Heart left ventricle (tissue), 16 donors: Measurements from ENCODE around the gene OR13C2. TPM values are rescaled to one million over a fixed set of nuclear protein-coding genes. Genes with fewer than 3 reads are reported as not detected.
A peak's percentile ranks its signal among the peaks of the same experiment; 100 is the strongest.
"Not testable (repeated sequence)": the region's sequence is repeated elsewhere in the genome, so short reads cannot be mapped to it uniquely, and the experiment has no call there.

Experiments
- ATAC-seq, 4 donors: fragments of 200-7000 bp; cut with Tn5 transposase; one replicate each; pipeline ENCODE4 v1.9.1; 2020 to 2022; ENCODE audit warnings: moderate library complexity in 4 of 4, mild to moderate bottlenecking in 3 of 4, moderate number of reproducible peaks in 1 of 4
- DNase-seq, 5 donors: peaks; one replicate each; pipeline ENCODE4 v3.0.0-alpha.2; 2020
- H3K27ac ChIP-seq, 12 donors: fragments of 200-600 bp; sonication (generic) in 4 of 12; one replicate each; pipeline versions ENCODE4 v1.5.0 to v1.8.0; 2016 to 2022; ENCODE audit warnings: mild to moderate bottlenecking in 2 of 12
- H3K27me3 ChIP-seq, 9 donors: fragments of 200-600 bp; sonication (generic) in 2 of 9; one replicate each; pipeline versions ENCODE4 v1.5.1 to v1.8.0; 2016 to 2022; ENCODE audit warnings: mild to moderate bottlenecking in 3 of 9
- H3K36me3 ChIP-seq, 9 donors: fragments of 200-600 bp; sonication (generic) in 2 of 9; one replicate each; pipeline versions ENCODE4 v1.5.0 to v1.8.0; 2018 to 2022; ENCODE audit warnings: mild to moderate bottlenecking in 2 of 9
- H3K4me1 ChIP-seq, 12 donors: fragments of 200-600 bp; sonication (generic) in 4 of 12; one replicate each; pipeline versions ENCODE4 v1.5.0 to v1.8.0; 2016 to 2022; ENCODE audit warnings: mild to moderate bottlenecking in 3 of 12
- H3K4me3 ChIP-seq, 12 donors: fragments of 200-600 bp; sonication (generic) in 4 of 12; one replicate each; pipeline versions ENCODE4 v1.5.0 to v1.8.0; 2017 to 2022; ENCODE audit warnings: mild to moderate bottlenecking in 9 of 12, moderate library complexity in 4 of 12
- H3K9me3 ChIP-seq, 12 donors: fragments of 200-600 bp; sonication (generic) in 4 of 12; one replicate each; pipeline versions ENCODE4 v1.5.0 to v1.8.0; 2016 to 2022; ENCODE audit warnings: mild to moderate bottlenecking in 1 of 12
- CTCF ChIP-seq, 12 donors: fragments of 200-600 bp; sonication (generic) in 4 of 12; IDR thresholded peaks; one replicate each; pipeline versions ENCODE4 v1.5.0 to v1.8.0; 2018 to 2022; ENCODE audit warnings: antibody characterized with exemption in 12 of 12, mild to moderate bottlenecking in 5 of 12
- POLR2A ChIP-seq, 2 donors: fragments of 450-650 bp; IDR thresholded peaks; one replicate each; pipeline ENCODE4 v1.6.1; 2017; ENCODE audit warnings: antibody characterized with exemption in 2 of 2, mild to moderate bottlenecking in 2 of 2, moderate library complexity in 2 of 2
- WGBS, 4 donors: extraction: QIAGEN DNeasy Blood & Tissue Kit in 2 of 4; methylation state at CpG; one replicate each; pipeline versions ENCODE4 v1.1.5 to v1.1.7; 2013 to 2018; 5-methylcytosine and 5-hydroxymethylcytosine counted together
- intact Hi-C, 10 donors: fragments of 100-400 bp; cut with DNase I; formaldehyde crosslinking; loops; one replicate each; pipeline versions ENCODE4 v1.11.1 to v1.14.2; 2022
- polyA plus RNA-seq, 2 donors: library from polyadenylated mRNA; stranded (reverse); fragments of 200-250 nt; gene quantifications; one replicate each; pipeline ENCODE4 v1.2.3, GENCODE V29; 2013
- total RNA-seq, 9 donors: library from RNA; depleted of rRNA in 2 of 9; stranded (reverse); fragments of >200 nt in 2 of 9; fragmentation: NEBNext Ultra II Directional in 3 of 9; extraction: Animal tissue kit (Norgen Biotek cat#: 25700) in 3 of 9; gene quantifications; one replicate each; pipeline versions ENCODE4 v1.1.0 to v1.2.4, GENCODE V29; 2016 to 2023
- donor health status: ischemic (EF 13 %, LVEDD 7.1; RV severe dilation, severe dysfunction).
- donor health status: healthy with polysubstance abuse.
- donor health status: DM: no; HTN: yes; CAD: no.
- donor health status: DM: no; HTN: no; CAD: no.
- donor health status: ischemic (EF 25% LVEDD 6.9; RV normal size, moderate dysfunction).
- donor health status: ischemic (EF 25% LVEDD 5.7; RV mildly dilated, moderate dysfunction).
- donor health status: healthy.
- donor health status: DM: yes; HTN: yes; CAD: no.
- donor health status: ischemic (EF 35%, LVEDD 5.7; RV mildly dilated, moderate dysfunction).
- donor health status: nonischemic (EF 11% LVEDD 7.7; RV severe dilation, severe dysfunction).
- donor health status: DM: yes; HTN: yes; CAD: no.
- donor health status: PGD.
- donor health status: ischemic (EF 29% LVEDD 5.4; RV normal size, mild dysfunction).
- donor health status: nonischemic (EF 23%, LVEDD 6.1; RV moderate dilation, normal function).

The OR13C2 gene
- total and polyA plus RNA-seq, 11 donors = 0.25 TPM; not detected in 10

- TF ChIP-seq CTCF (IDR thresholded peaks at IDR 0.05) (no peak), POLR2A (IDR thresholded peaks at IDR 0.05) (no peak)
- H3K4me1 ChIP-seq = no peaks in the 10 kb centered on the region
- no peaks in the 10 kb centered on the region for H3K36me3 ChIP-seq
- no peak overlapping the region for H3K27ac ChIP-seq
- intact Hi-C loops = no loop called here
- peaks cover 0 to 7% (median 0%) of the 10 kb centered on the region in 12 donors for H3K9me3 ChIP-seq
- DNase-seq (no peak), ATAC-seq (no peak)
- H3K27me3 ChIP-seq = no peaks in the 10 kb centered on the region
- H3K4me3 ChIP-seq = no peak overlapping the region
These were observed 12.0 kb upstream of the OR13C2 start for GRCh38 chr9:104617418-104617817.

DNA sequence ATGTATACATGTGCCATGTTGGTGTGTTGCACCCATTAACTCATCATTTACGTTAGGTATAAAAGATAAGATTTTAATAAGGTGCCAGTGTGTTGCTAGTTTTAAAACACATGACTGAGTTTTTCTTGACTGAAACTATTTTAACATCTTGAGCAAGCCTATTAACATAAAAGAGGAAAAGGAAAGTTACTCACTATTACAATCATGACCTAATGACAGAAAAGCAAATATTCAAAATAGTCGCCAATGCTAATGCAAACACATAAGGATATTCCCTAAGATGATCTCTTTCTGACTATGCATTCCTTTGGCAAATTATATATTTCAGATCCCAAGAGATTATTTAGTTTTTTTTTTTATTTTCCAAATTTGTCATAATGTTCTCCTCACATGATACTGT is 5.8 kb upstream of the OR13C2 start:
- Histone ChIP-seq H3K4me1 (no peaks in the 10 kb centered on the region), H3K27me3 (no peaks in the 10 kb centered on the region), H3K36me3 (no peaks in the 10 kb centered on the region), H3K4me3 (no peak overlapping the region), H3K9me3 (peaks cover 0 to 7% (median 0%) of the 10 kb centered on the region in 12 donors), H3K27ac (no peak overlapping the region)
- no peak for ATAC-seq
- intact Hi-C loops = no loop called here
- WGBS, 4 donors = 71 to 83% (median 80%) methylated on average over 2 of the region's 2 CpGs
- no peak for DNase-seq
- TF ChIP-seq POLR2A (IDR thresholded peaks at IDR 0.05) = no peak

DNA sequence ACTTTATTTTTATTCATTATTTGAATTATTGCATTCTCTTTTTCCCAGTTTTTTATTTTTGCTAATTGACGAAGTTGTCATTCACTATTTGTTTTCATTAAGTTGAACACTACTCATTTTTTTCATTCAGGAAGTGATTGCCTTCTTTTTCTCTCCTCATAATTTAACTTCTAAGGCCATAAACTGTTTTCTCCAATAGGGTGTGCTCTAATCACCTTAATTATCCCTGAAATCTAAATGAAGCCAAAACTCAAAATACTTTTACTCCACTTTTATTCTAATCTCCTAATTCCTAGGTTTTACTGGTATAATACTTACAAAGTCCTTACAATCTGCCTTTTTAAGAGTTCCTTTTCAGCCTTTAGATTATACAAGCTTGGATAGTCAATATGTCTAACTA is 2.9 kb upstream of the OR13C2 start:
- Histone ChIP-seq H3K4me1 (no peaks in the 10 kb centered on the region), H3K9me3 (no peaks in the 10 kb centered on the region), H3K36me3 (no peaks in the 10 kb centered on the region), H3K4me3 (no peak overlapping the region), H3K27me3 (no peaks in the 10 kb centered on the region), H3K27ac (no peak overlapping the region)
- 22 to 29% (median 25%) methylated on average over 1 of the region's 1 CpG for WGBS, 4 donors
- no peak for DNase-seq
- intact Hi-C loops = no loop called here
- ATAC-seq = no peak
- TF ChIP-seq POLR2A (IDR thresholded peaks at IDR 0.05) (no peak), CTCF (IDR thresholded peaks at IDR 0.05) (peak in 1 of 12 donors; percentile 17)

DNA sequence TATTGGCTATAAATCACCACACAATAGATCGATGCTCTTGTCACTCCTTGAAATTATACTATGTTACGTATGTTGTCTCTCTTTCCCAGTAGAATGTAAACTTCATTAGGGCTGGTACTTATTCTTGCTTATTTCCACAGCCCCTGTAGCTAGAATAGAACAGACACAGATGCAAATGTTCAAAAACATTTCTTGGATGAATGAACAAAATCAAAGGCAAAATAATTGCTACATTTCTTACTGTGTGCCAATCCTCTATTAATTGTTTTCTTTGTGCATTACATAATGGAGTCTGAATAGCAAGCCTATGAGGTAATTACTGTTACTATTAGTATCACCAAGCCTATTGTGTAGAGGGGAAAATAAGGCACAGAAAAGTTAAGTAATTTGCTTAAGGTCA is 725 bp upstream of the OR13C2 start:
- Histone ChIP-seq H3K4me1 (no peaks in the 10 kb centered on the region), H3K27ac (no peak overlapping the region), H3K36me3 (no peaks in the 10 kb centered on the region), H3K27me3 (no peaks in the 10 kb centered on the region), H3K4me3 (no peak overlapping the region), H3K9me3 (no peaks in the 10 kb centered on the region)
- TF ChIP-seq POLR2A (IDR thresholded peaks at IDR 0.05) (no peak), CTCF (IDR thresholded peaks at IDR 0.05) (no peak)
- intact Hi-C loops = no loop called here
- WGBS, 4 donors = 78 to 91% (median 78%) methylated on average over 2 of the region's 2 CpGs
- DNase-seq (no peak), ATAC-seq (no peak)

GRCh38 chr9:104604801-104605200 is 626 bp downstream of the OR13C2 start:
- intact Hi-C loops = no loop called here
- Histone ChIP-seq H3K4me1 (no peaks in the 10 kb centered on the region), H3K4me3 (no peak overlapping the region), H3K9me3 (no peaks in the 10 kb centered on the region), H3K27ac (no peak overlapping the region), H3K27me3 (no peaks in the 10 kb centered on the region), H3K36me3 (no peaks in the 10 kb centered on the region)
- 70 to 83% (median 75%) methylated on average over 3 of the region's 3 CpGs for WGBS, 4 donors
- no peak for ATAC-seq
- TF ChIP-seq CTCF (IDR thresholded peaks at IDR 0.05) = no peak
- TF ChIP-seq POLR2A (IDR thresholded peaks at IDR 0.05) = no peak
- DNase-seq = no peak

DNA sequence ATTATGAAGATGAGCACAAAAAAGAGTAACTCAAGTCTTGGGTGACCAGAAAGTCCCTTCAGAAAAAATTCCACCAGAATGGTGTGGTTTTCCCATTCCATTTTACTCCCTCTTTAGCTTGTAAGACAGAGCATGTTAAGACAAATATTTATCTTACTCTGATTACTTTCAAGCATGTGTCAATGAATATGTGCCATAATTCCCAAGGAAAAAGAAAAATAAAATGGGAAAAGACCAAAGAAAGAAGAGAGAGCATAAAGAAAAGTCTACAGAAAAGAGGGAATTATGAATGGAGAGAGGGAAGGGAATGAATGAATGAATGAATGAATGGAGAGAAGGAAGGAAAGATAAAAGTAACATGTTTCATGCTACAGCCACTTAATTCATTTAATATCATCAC is 6.1 kb downstream of the OR13C2 start, which contains the start of gene OR13C5:
TSS of gene OR13C5 (minus strand) at position 101 of the 400 bp plus-strand sequence. CDS start at position 101, 0 bp downstream.
- H3K4me3 ChIP-seq, H3K27me3 ChIP-seq, H3K36me3 ChIP-seq, intact Hi-C loops, DNase-seq, ATAC-seq, H3K27ac ChIP-seq, H3K4me1 ChIP-seq, H3K9me3 ChIP-seq: not testable (repeated sequence)

DNA sequence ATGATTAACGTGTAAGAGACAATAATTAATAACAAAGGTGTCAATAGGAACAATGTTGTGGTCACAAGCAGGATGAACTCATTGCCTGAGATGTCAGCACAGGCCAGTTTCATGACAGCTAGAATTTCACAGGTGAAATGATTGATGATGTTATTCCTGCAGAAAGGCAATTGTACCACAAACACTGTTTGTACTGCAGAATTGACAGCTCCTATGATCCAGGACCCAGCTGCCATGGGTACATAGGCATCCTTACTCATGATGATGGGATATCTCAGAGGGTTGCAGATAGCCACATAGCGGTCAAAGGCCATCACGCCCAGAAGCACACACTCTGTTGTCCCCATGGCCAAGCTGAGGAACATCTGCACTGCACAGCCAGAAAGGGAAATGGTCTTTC is 6.7 kb downstream of the OR13C2 start:
- H3K36me3 ChIP-seq = not testable (repeated sequence)

More for the DNA sequence above, 6.7 kb downstream of the OR13C2 start:
- intact Hi-C loops, H3K9me3 ChIP-seq, DNase-seq, H3K4me3 ChIP-seq, H3K27me3 ChIP-seq, H3K27ac ChIP-seq, ATAC-seq, H3K4me1 ChIP-seq: not testable (repeated sequence)
- WGBS, 4 donors = 50 to 66% (median 59%) methylated on average over 1 to 3 of the region's 3 CpGs
